NB4 (cell line): ENCODE results near the gene NARF.

Source experiments
- DNase-seq: peaks from one replicate; pipeline ENCODE4 v3.0.0; 2010; ENCODE audit warnings: low read depth
- H3K4me3 ChIP-seq: one replicate; pipeline ENCODE4 v1.5.1; 2011; ENCODE audit warnings: mild to moderate bottlenecking, low read depth, low read length, moderate library complexity
- MAX ChIP-seq: IDR thresholded peaks from 2 replicates; pipeline ENCODE4 v1.6.1; 2011; ENCODE audit warnings: low read depth, low read length
- MYC ChIP-seq: IDR thresholded peaks from 2 replicates; pipeline ENCODE4 v1.6.1; 2011; ENCODE audit warnings: low read depth, low read length
- POLR2A ChIP-seq: IDR thresholded peaks from 2 replicates; pipeline ENCODE4 v1.6.1; 2011; ENCODE audit warnings: mild to moderate bottlenecking; ENCODE audit not compliant: insufficient read length; ENCODE audit errors: extremely low read depth
- TF ChIP-seq, protein P1 (sequence below): IDR thresholded peaks from one replicate; pipeline ENCODE4 v1.5.1; 2012; ENCODE audit warnings: low read depth, low read length

NARF gene

DNA sequence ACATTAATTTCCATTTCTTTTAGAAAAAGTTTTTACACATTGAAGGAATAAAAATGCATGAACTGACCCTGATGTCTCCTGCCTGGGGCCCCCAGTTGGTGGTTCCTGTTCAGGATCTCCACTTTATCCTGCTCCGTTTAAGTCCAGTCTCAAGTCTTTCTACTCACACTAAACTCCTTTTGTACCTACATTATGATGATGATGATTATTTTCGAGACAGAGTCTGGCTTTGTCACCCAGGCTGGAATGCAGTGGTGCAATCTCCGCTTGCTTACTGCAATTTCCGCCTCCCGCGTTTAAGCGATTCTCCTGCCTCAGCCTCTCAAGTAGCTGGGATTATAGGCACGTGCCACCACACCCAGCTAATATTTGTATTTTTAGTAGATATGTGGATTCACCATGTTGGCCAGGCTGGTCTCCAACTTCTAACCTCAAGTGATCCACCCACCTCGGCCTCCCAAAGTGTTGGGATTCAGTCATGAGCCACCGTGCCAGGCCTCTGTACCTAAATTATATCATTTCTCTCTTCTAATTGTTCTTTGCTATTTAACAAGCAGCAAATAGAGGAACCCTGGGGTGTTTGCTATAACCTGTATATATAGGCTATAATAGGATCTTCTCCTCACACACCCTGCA, 58.8 kb downstream of the NARF start:
- TF ChIP-seq MAX = no peak
- no peak overlapping the region for H3K4me3 ChIP-seq

DNA sequence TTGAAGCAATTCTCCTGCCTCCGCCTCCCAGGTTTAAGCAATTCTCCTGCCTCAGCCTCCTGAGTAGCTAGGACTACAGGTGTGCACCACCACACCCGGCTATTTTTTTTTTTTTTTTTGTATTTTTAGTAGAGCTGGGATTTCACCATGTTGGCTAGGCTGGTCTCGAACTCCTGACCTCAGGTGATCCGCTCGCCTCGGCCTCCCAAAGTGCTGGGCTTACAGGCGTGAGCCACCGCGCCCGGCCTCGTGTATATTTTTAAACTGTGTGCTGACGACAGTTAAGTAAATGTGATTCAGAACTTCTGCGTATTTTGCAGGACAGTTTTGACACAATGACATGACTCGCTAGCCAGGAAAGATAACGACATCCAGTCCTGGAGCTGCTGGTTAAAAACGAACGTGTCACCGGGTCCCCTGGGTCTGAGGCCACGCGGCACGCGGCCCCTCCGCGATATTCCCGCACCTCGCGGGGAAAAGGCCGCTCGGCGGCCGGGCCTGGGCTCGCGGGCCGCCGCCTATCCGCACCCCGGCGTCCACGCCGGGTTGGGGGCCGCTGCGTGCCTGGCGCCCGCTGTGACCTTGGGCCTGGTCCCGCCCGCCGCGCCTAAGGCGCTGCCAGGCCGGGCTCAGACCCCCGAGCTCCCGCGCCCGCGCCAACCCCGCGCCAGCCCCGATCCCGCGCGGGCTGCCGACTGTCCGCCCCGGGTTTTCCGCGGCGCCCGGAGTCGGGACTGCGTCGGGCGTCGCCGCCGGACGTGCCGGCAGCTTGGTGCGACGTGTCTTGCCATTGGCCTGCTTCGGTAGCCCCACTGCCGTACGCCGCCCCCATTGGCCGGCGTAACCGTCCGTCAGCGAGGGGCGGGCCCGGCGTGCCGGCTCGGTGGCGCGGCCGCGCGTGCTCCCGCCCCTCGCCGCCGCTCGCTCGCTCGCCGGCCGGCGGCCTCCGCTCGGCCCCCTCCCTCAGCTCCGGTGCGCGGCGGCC, 60.6 kb downstream of the NARF start, which contains the start of gene FOXK2:
Gene FOXK2 (plus strand): TSS at position 907 of the 985 bp plus-strand sequence. CDS start 157 bp downstream, outside the sequence.
- H3K4me3 ChIP-seq = peak within 1 kb of the TSS; percentile 81
- DNase-seq = peak; percentile 95
- TF ChIP-seq MYC (peak; percentile 50), MAX (peak; percentile 70), POLR2A (peak; percentile 48)
- TF ChIP-seq, protein P1, sequence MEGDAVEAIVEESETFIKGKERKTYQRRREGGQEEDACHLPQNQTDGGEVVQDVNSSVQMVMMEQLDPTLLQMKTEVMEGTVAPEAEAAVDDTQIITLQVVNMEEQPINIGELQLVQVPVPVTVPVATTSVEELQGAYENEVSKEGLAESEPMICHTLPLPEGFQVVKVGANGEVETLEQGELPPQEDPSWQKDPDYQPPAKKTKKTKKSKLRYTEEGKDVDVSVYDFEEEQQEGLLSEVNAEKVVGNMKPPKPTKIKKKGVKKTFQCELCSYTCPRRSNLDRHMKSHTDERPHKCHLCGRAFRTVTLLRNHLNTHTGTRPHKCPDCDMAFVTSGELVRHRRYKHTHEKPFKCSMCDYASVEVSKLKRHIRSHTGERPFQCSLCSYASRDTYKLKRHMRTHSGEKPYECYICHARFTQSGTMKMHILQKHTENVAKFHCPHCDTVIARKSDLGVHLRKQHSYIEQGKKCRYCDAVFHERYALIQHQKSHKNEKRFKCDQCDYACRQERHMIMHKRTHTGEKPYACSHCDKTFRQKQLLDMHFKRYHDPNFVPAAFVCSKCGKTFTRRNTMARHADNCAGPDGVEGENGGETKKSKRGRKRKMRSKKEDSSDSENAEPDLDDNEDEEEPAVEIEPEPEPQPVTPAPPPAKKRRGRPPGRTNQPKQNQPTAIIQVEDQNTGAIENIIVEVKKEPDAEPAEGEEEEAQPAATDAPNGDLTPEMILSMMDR = no peak

More for the DNA sequence above, 58.8 kb downstream of the NARF start:
- DNase-seq = no peak

DNA sequence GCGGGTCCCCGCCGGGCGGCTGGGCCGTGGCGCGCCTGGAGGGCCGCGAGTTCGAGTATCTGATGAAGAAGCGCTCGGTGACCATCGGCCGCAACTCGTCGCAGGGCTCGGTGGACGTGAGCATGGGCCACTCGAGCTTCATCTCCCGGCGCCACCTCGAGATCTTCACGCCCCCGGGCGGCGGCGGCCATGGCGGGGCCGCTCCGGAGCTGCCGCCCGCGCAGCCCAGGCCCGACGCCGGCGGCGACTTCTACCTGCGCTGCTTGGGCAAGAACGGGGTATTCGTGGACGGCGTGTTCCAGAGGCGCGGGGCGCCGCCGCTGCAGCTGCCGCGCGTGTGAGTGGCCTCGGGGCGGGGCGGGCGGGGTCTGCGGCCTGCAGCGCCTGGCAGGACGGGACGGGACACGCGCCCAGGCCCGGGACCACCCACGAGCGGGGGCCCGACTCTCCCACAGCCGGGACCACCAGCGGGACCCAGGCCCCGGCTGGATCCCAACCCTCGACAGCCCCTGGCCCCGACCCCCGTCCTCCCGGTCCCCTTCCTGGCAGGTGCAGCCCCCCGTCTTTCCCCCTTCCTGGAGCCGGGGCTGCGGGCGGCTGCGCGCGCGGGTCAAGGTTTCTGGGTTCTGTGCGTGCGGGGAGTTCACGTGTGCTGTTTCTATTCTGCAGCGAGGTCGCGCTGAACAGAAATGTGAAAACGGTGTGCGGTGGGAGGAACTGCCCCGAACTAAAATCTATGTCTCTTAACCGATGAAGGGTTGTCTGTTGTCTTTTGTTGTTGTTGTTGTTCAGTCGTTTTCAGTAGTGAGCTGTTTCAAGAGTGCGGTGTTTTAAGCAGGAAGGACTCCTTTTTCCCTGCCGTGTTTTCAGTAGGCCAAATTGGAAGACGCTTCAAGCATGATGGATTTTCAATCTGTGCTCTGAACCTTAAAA, 61.7 kb downstream of the NARF start:
- no peak for TF ChIP-seq MYC
- peak; percentile 29; the same call in 1 of the 2 replicates for TF ChIP-seq MAX
- peak; percentile 52 for DNase-seq
- H3K4me3 ChIP-seq = peak overlapping the region; percentile 81

- TF ChIP-seq, protein P1 = no peak
- no peak for TF ChIP-seq MAX
- TF ChIP-seq MYC = no peak
- TF ChIP-seq POLR2A = no peak
- no peak for DNase-seq
- H3K4me3 ChIP-seq = no peak overlapping the region
These were observed 66.0 kb downstream of the NARF start for GRCh38 chr17:82524540-82524939.

DNA sequence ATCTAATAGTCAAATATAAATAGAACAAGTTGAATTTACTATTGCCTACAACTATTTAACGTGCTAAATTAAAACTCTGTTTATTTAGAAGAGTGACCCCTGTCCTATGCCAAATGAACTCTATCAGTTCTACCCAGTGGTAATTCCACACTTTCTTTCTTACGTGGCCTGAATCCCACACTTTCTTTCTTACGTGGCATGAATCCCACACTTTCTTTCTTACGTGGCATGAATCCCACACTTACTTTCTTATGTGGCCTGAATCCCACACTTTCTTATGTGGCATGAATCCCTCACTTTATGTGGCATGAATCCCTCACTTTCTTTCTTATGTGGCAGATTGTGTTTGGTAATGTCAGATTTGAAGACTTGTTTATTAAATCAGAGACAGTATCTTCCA, 67.2 kb downstream of the NARF start:
- no peak overlapping the region for H3K4me3 ChIP-seq
- no peak for DNase-seq
- TF ChIP-seq MAX (no peak), POLR2A (no peak), MYC (no peak)
- TF ChIP-seq, protein P1 = no peak

DNA sequence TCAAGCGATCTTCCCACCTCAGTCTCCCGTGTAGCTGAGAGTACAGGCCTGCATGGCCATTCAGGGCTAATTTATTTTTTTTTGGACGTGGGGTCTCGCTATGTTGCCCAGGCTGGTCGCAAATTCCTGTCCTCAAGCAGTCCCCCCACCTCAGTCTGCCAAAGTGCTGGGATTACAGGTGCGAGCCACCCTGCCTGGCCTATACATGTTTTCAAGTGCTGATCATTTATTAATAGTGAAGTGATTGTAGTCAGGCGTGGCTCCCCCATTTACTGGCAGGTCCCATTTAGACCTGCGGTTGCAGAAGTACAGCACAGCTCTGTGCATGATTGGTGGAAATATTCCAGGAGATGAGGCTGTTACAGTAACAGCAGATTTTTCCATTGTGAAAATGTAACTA, 69.4 kb downstream of the NARF start:
- DNase-seq = no peak
- TF ChIP-seq MAX = no peak
- no peak overlapping the region for H3K4me3 ChIP-seq
